NB4 (cell line): ENCODE measurements around the gene IPO13.

Experiments
- CTCF ChIP-seq: IDR thresholded peaks from one replicate; pipeline ENCODE4 v1.5.1; 2012; ENCODE audit warnings: low read depth, low read length
- MYC ChIP-seq: IDR thresholded peaks from 2 replicates; pipeline ENCODE4 v1.6.1; 2011; ENCODE audit warnings: low read depth, low read length
- POLR2A ChIP-seq: IDR thresholded peaks from 2 replicates; pipeline ENCODE4 v1.6.1; 2011; ENCODE audit warnings: mild to moderate bottlenecking; ENCODE audit not compliant: insufficient read length; ENCODE audit errors: extremely low read depth

GRCh38 chr1:44015206-44015605 lies 68.5 kb downstream of the IPO13 start:
- TF ChIP-seq CTCF (no peak), POLR2A (no peak), MYC (no peak)
